Smooth muscle cell (in vitro differentiated cells): ENCODE data around the gene RNF213. TPM values are rescaled to one million over a fixed set of nuclear protein-coding genes. Genes with fewer than 3 reads are reported as not detected.
"Not testable (repeated sequence)": the region's sequence is repeated elsewhere in the genome, so short reads cannot be mapped to it uniquely, and the experiment has no call there.

Source experiments
- DNase-seq: peaks from one replicate; lab custom pipeline; 2025; ENCODE audit not compliant: unreplicated experiment; lab: John Stamatoyannopoulos, UW
- H2AFZ ChIP-seq: fragments of 200-600 bp; sonication (generic); 2 replicates; pipeline ENCODE4 v1.6.0; 2016; ENCODE audit warnings: antibody characterized with exemption, low read depth, mild to moderate bottlenecking
- H3F3A ChIP-seq: fragments of 200-600 bp; sonication (generic); 2 replicates; pipeline ENCODE4 v1.6.0; 2017; ENCODE audit warnings: antibody characterized with exemption, low read depth
- H3K27ac ChIP-seq: fragments of 200-600 bp; sonication (generic); 2 replicates; pipeline ENCODE4 v1.5.1; 2016; ENCODE audit warnings: low read depth, mild to moderate bottlenecking
- H3K27me3 ChIP-seq: fragments of 200-600 bp; sonication (generic); 2 replicates; pipeline ENCODE4 v1.6.1; 2016; ENCODE audit warnings: low read depth, mild to moderate bottlenecking
- H3K36me3 ChIP-seq: fragments of 200-600 bp; sonication (generic); 2 replicates; pipeline ENCODE4 v1.5.1; 2016; ENCODE audit warnings: low read depth
- H3K4me1 ChIP-seq: fragments of 200-600 bp; sonication (generic); 2 replicates; pipeline ENCODE4 v1.5.1; 2016; ENCODE audit warnings: low read depth
- H3K4me2 ChIP-seq: fragments of 200-600 bp; sonication (generic); 2 replicates; pipeline ENCODE4 v1.6.0; 2016; ENCODE audit warnings: mild to moderate bottlenecking
- H3K4me3 ChIP-seq: fragments of 200-600 bp; sonication (generic); 2 replicates; pipeline ENCODE4 v1.5.1; 2016; ENCODE audit warnings: mild to moderate bottlenecking
- H3K79me2 ChIP-seq: fragments of 200-600 bp; sonication (generic); 2 replicates; pipeline ENCODE4 v1.6.0; 2016; ENCODE audit warnings: low read depth, mild to moderate bottlenecking
- H3K9ac ChIP-seq: fragments of 200-600 bp; sonication (generic); 2 replicates; pipeline ENCODE4 v1.6.0; 2016; ENCODE audit warnings: low read depth
- H3K9me3 ChIP-seq: fragments of 200-600 bp; sonication (generic); replicated peaks from 2 replicates; pipeline ENCODE4 v1.5.1; 2016; ENCODE audit warnings: low read depth
- H4K20me1 ChIP-seq: fragments of 200-600 bp; sonication (generic); 2 replicates; pipeline ENCODE4 v1.6.0; 2016; ENCODE audit warnings: low read depth
- CTCF ChIP-seq: fragments of 200-600 bp; sonication (generic); IDR thresholded peaks from 2 replicates; pipeline ENCODE4 v1.5.1; 2017; ENCODE audit warnings: borderline replicate concordance, mild to moderate bottlenecking, antibody characterized with exemption; ENCODE audit not compliant: insufficient read depth, poor library complexity, severe bottlenecking
- WGBS: methylation state at CpG from one replicate; pipeline ENCODE4 v1.1.7; 2016; ENCODE audit warnings: low lambda C conversion rate; 5-methylcytosine and 5-hydroxymethylcytosine counted together
- polyA plus RNA-seq: library from polyadenylated mRNA; unstranded; fragments of >200 nt; fragmentation: Nextera tagmentation; extraction: Ambion mirVana; gene quantifications from 2 replicates; pipeline ENCODE4 v1.2.1, GENCODE V29; 2016
- total RNA-seq: library from RNA; depleted of rRNA; stranded (reverse); fragments of >200 nt; gene quantifications from 2 replicates; pipeline ENCODE4 v1.2.3, GENCODE V29; 2014

Gene RNF213
- total and polyA plus RNA-seq, 2 experiments from 2014 or later: 12.8 to 43.0 TPM

DNA sequence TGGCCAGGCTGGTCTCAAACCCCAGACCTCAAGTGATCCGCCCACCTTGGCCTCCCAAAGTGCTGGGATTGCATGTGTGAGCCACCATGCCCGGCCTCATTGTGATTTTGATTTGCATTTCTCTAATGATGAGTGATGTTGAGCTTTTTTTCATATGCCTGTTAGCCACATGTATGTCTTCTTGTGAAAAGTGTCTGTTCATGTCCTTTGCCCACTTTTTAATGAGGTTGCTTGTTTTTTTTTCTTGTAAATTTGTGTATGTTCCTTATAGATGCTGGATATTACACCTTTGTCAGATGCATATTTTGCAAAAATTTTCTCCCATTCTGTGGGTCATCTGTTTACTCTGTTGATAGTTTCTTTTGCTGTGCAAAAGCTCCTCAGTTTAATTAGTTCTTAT is 40.1 kb downstream of the RNF213 start:
- H3K4me2 ChIP-seq, H3F3A ChIP-seq, H3K9ac ChIP-seq, H3K4me1 ChIP-seq, H2AFZ ChIP-seq, H3K79me2 ChIP-seq, H3K4me3 ChIP-seq, H3K27me3 ChIP-seq, H3K27ac ChIP-seq, DNase-seq, H4K20me1 ChIP-seq, H3K9me3 ChIP-seq: not testable (repeated sequence)
- H3K36me3 ChIP-seq: peaks cover 45% of the 10 kb centered on the region
- WGBS: 98% methylated on average over 2 of the region's 2 CpGs

DNA sequence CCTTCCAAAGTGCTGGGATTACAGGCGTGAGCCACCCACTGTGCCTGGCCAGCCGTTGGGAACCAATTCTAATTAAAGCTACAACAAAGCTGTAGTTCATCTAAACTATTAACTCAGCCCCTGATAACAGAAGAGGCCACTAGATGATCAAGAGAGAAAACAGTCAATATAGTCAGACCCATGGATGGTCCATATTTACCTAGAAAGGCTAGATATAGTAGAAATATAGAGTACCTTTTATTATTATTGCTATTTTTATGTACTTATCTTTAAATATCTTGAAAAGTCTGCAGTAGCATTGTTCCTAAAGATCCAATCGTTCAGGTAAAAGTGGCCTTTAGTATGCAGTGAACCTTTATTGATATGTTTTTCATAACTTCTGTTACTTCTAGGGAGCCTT is 43.2 kb downstream of the RNF213 start:
- Histone ChIP-seq H3K4me2 (no peak overlapping the region), H3K9me3 (no peaks in the 10 kb centered on the region), H4K20me1 (peaks cover 3% of the 10 kb centered on the region), H3K27ac (no peak overlapping the region), H3K4me3 (no peak overlapping the region), H3F3A (no peaks in the 10 kb centered on the region), H3K4me1 (no peaks in the 10 kb centered on the region), H3K9ac (no peak overlapping the region), H3K27me3 (no peaks in the 10 kb centered on the region), H3K36me3 (peaks cover 38% of the 10 kb centered on the region), H2AFZ (no peak overlapping the region), H3K79me2 (no peaks in the 10 kb centered on the region)
- WGBS: over 99% methylated on average over 3 of the region's 3 CpGs
- no peak for TF ChIP-seq CTCF
- no peak for DNase-seq

DNA sequence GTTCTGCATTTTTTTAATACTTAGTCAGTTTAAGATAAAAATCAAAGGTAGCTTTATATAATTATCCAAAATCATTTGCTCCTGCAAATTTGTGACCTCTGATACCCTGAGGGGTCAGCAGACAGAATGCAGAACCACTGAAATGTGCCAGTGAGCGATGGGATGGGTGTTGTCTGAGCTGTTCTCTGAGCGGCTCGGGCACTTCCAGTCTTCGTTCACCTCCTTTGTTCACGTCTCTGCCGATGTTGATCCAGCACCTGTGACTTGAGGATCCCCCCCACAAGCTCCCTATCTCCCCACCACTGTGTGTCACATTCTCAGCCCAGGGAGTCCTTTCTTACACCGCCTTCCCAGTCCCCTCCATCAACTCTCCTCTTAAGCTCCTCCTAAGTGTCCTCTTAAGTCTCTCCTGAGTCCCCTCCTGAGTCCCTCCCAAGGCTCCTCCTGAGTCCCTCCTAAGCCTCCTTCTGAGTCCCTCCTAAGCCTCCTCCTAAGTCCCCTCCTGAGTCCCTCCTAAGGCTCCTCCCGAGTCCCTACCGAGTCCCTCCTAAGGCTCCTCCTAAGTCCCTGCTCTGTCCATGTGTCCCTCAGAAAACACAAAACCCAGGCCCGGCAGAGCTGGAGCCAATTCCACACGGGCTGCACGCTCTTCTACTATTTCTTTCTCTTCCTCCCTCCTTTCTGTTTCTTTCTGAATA is 47.5 kb downstream of the RNF213 start:
- peaks cover 21% of the 10 kb centered on the region for H3K36me3 ChIP-seq
- H3K4me2 ChIP-seq: no peak overlapping the region
- H4K20me1 ChIP-seq: peaks cover 3% of the 10 kb centered on the region
- H3K9ac ChIP-seq: no peak overlapping the region
- H3F3A ChIP-seq: no peaks in the 10 kb centered on the region
- no peaks in the 10 kb centered on the region for H3K27me3 ChIP-seq
- H3K27ac ChIP-seq: peak overlapping the region; percentile 12
- H3K4me1 ChIP-seq: no peaks in the 10 kb centered on the region
- no peak for TF ChIP-seq CTCF
- no peak overlapping the region for H2AFZ ChIP-seq
- WGBS: 69% methylated on average over 12 of the region's 12 CpGs
- H3K9me3 ChIP-seq: no peaks in the 10 kb centered on the region
- no peaks in the 10 kb centered on the region for H3K79me2 ChIP-seq
- DNase-seq: no peak
- no peak overlapping the region for H3K4me3 ChIP-seq

- Histone ChIP-seq H3K4me2 (no peak overlapping the region), H3K9me3 (no peaks in the 10 kb centered on the region), H2AFZ (no peak overlapping the region), H3K36me3 (peaks cover 13% of the 10 kb centered on the region), H3K27ac (peak overlapping the region; percentile 12), H3F3A (no peaks in the 10 kb centered on the region), H3K27me3 (no peaks in the 10 kb centered on the region), H3K4me3 (no peak overlapping the region), H4K20me1 (peaks cover 3% of the 10 kb centered on the region), H3K79me2 (no peaks in the 10 kb centered on the region), H3K4me1 (no peaks in the 10 kb centered on the region), H3K9ac (no peak overlapping the region)
- WGBS: 58% methylated on average over 16 of the region's 16 CpGs
- TF ChIP-seq CTCF: no peak
- DNase-seq: no peak
Observed at GRCh38 chr17:80308692-80309517, 48.3 kb downstream of the RNF213 start.
